Uterine smooth muscle cell (primary cell): ENCODE measurements around the gene CBX1. TPM values are rescaled to one million over a fixed set of nuclear protein-coding genes. Genes with fewer than 3 reads are reported as not detected.

Experiments used
- total RNA-seq: library from RNA; depleted of rRNA; stranded (reverse); fragments of >200 nt; gene quantifications from 2 replicates; pipeline ENCODE4 v1.2.3, GENCODE V29; 2014

The CBX1 gene
- 57.4 and 92.6 TPM in 2 replicates for total RNA-seq

DNA sequence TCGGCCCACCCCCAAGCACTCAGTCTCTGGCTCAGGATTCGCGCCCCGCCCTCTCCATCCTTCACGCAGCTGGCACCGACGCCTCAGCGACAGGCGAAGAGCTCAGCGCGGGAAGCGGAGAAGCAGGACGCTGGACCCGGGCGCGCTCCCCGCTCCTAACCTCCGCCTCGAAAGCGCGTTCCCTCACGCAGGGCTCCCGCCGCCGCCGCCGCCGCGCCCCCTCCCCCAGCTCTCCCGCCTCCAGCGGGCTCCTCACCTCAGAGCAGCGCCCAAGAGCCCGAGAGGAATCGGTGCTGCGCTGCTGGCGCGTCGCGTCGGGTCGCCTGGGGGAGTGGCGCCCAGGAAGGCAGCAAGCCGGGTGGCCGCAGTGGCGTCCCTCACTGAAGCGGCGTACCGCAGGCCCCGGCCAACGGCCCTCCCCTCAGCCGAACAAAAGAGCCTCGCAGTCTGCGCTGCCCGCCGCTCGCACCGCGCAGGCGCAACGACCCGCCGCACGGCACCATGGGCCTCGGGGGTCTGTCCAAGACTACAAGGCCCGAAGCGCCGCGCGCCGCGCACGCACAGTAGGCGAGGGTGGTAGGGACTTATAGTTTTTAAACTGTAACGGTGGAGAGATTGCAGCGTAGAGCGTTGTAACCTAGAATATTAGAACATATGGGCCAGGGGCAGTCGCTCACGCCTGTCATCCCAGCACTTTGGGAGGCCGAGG, at the start of gene CBX1:
Gene CBX1 (minus strand): TSS at position 467 of the 709 bp plus-strand sequence. CDS start 24,474 bp downstream, outside the sequence.

DNA sequence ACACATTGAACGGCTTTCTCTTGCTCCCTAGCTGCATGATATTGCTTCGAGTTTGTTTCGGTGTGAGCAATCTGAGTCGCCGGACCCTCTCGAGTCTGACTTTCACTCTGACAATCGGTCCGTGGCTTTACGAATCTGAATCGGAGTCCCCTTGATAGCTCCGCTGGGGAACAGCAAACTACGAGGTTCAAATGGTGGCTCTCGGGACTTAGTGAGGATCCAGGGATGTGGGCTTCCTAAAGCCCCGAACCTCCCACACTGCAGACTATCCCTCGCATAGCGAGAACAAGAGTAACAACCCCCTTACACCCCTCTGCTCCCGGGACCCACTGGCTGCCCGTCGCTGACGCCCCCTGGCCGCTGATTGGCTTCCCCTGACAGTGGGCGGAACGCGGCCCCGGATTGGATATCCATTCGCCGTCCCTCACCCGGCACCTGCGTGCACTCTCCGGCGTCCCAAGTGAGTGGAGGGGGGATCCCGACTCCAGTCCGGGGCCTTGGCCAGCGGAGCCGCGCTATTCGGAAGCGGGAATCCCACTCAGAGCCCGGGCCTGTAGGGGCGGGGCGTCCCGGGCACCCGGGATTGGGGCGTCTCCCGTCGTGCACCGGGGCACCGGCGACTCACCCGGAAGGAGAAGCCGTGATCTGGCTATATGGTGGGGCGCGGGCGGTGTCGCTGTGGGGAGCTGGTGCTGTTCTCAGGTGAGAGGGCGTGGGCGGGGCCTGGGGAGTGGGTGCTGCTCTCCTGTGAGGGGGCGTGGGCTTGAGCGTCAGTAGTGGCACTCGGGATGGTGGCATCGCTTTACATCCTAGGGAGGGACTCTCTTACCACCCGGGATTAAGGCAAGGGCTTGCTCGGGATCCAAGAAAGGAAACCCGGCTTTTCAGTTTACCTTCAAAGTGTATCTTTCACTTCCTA, 6.1 kb upstream of the CBX1 start, which contains the start of gene SNX11:
Gene SNX11 (plus strand): TSS at position 630 of the 919 bp plus-strand sequence. CDS start 4,278 bp downstream, outside the sequence.

DNA sequence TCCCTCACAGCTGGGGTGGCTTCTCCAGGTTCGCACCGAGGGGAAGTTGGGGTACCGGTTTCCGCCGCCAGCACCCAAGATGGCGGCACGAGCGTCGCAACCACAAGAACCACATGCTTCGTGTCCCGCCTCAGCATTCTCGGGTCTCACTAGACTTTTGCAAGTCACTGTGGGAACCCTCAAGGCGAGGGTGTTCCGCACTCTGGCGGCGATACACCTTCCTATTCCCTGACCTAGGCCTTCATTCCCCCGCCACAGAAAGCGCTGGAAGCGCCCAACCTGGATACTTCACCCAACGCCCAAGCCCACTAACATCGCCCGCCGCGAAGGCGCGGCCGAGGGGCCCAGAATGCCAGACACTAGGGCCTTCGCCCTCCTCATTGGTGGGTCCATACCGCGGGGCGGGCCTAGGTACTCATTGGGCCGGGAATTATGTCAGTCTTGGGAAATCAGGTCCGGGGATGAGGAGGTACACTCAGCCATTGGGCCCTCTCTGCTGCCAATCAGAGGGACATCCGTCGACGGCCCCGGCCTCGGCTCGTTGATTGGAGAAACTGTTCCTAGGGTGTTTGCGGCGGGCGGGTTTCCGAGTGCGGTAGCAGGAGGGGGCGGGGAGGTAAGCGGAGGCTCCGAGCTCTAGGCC, 53.4 kb downstream of the CBX1 start, which contains the start of gene NFE2L1:
Gene NFE2L1 (plus strand): TSS at position 619 of the 643 bp plus-strand sequence. CDS start 2,760 bp downstream, outside the sequence.

DNA sequence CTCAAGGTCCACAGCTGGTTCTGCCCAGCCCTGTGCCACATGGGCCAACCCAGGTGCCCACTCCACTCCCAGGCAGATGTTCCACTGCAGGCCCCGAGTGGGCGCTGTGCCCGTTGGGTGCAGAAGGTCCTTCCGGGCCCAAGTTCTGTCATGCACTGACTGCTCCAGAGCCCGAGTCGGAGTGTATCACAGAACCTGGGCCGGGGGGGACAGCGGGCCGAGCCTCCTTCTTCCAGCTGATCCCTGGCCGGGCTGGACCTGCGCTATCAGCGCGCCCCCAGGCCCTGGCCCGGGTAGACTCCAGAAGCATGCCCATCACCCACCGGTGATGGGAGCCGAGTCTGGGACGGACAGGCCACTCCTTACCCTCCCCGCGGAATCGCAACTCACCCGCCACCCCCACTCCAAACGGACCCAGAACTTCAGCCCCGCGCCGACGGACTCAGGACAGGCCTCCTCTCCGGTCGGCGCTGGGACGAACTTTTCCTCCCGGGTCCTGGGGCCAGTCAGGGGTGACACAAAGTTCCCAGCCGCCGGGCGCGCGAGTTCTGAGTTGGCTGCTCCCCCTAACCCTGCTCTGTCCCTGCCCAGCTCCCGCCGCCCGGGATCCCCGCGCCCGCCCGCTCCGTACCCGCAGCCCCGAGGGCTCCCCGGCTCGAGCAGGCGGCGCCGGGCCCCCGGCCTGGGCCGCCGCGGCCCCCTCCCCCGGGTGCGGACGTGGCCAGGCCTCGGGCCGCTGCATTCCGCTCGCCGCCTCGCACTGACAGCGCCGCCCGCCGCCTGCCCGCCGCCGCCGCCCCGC, 64.0 kb downstream of the CBX1 start, which contains the start of gene COPZ2:
Gene COPZ2 (minus strand): TSS at position 762 of the 802 bp plus-strand sequence. CDS start 20 bp downstream, at position 742.

Other genes with a start within 250 kb of the CBX1 start
- 0.37 and 0.66 TPM in 2 replicates for gene SP2, start 205.2 kb downstream of the CBX1 start, total RNA-seq
- gene PNPO, start 159.9 kb downstream of the CBX1 start, total RNA-seq = 18.4 and 31.6 TPM in 2 replicates
- not detected in 2 replicates for gene PRR15L, start 143.6 kb downstream of the CBX1 start, total RNA-seq
- 94.6 and 109 TPM in 2 replicates for gene CDK5RAP3, start 130.4 kb downstream of the CBX1 start, total RNA-seq
- gene COPZ2, start 63.7 kb downstream of the CBX1 start, total RNA-seq = 37.1 and 65.5 TPM in 2 replicates
- gene NFE2L1, start 53.1 kb downstream of the CBX1 start, total RNA-seq = 129 and 241 TPM in 2 replicates
- 11.2 and 12.5 TPM in 2 replicates for gene SNX11, start 6.3 kb upstream of the CBX1 start, total RNA-seq